ENCODE data around the gene SORL1. TPM values are rescaled to one million over a fixed set of nuclear protein-coding genes. Genes with fewer than 3 reads are reported as not detected.

The SORL1 gene
- total and polyA plus RNA-seq, 2 of the 8 experiments (the other 6 are each of a cell fraction or from before 2014, with no cell fraction given) = 38.1 to 65.5 TPM

GRCh38 chr11:121607341-121607740 lies 155.2 kb downstream of the SORL1 start (continued):
- TF ChIP-seq NRF1 (IDR thresholded peaks at IDR 0.05; ENCODE audit: low read depth, low read length) (no peak), POLR2A (IDR thresholded peaks at IDR 0.05; ENCODE audit: control extremely low read depth in 1 of 2, low read depth in 2 of 2, low read length in 2 of 2) (no peak), ATF3 (IDR thresholded peaks at IDR 0.05; ENCODE audit: insufficient read depth, low read depth, low read length) (no peak), SP1 (IDR thresholded peaks at IDR 0.05; ENCODE audit: low read depth, low read length) (no peak), TAF7 (optimal IDR thresholded peaks at IDR 0.05; ENCODE audit: borderline replicate concordance, low read depth, low read length) (no peak)
- TF ChIP-seq, protein P1, sequence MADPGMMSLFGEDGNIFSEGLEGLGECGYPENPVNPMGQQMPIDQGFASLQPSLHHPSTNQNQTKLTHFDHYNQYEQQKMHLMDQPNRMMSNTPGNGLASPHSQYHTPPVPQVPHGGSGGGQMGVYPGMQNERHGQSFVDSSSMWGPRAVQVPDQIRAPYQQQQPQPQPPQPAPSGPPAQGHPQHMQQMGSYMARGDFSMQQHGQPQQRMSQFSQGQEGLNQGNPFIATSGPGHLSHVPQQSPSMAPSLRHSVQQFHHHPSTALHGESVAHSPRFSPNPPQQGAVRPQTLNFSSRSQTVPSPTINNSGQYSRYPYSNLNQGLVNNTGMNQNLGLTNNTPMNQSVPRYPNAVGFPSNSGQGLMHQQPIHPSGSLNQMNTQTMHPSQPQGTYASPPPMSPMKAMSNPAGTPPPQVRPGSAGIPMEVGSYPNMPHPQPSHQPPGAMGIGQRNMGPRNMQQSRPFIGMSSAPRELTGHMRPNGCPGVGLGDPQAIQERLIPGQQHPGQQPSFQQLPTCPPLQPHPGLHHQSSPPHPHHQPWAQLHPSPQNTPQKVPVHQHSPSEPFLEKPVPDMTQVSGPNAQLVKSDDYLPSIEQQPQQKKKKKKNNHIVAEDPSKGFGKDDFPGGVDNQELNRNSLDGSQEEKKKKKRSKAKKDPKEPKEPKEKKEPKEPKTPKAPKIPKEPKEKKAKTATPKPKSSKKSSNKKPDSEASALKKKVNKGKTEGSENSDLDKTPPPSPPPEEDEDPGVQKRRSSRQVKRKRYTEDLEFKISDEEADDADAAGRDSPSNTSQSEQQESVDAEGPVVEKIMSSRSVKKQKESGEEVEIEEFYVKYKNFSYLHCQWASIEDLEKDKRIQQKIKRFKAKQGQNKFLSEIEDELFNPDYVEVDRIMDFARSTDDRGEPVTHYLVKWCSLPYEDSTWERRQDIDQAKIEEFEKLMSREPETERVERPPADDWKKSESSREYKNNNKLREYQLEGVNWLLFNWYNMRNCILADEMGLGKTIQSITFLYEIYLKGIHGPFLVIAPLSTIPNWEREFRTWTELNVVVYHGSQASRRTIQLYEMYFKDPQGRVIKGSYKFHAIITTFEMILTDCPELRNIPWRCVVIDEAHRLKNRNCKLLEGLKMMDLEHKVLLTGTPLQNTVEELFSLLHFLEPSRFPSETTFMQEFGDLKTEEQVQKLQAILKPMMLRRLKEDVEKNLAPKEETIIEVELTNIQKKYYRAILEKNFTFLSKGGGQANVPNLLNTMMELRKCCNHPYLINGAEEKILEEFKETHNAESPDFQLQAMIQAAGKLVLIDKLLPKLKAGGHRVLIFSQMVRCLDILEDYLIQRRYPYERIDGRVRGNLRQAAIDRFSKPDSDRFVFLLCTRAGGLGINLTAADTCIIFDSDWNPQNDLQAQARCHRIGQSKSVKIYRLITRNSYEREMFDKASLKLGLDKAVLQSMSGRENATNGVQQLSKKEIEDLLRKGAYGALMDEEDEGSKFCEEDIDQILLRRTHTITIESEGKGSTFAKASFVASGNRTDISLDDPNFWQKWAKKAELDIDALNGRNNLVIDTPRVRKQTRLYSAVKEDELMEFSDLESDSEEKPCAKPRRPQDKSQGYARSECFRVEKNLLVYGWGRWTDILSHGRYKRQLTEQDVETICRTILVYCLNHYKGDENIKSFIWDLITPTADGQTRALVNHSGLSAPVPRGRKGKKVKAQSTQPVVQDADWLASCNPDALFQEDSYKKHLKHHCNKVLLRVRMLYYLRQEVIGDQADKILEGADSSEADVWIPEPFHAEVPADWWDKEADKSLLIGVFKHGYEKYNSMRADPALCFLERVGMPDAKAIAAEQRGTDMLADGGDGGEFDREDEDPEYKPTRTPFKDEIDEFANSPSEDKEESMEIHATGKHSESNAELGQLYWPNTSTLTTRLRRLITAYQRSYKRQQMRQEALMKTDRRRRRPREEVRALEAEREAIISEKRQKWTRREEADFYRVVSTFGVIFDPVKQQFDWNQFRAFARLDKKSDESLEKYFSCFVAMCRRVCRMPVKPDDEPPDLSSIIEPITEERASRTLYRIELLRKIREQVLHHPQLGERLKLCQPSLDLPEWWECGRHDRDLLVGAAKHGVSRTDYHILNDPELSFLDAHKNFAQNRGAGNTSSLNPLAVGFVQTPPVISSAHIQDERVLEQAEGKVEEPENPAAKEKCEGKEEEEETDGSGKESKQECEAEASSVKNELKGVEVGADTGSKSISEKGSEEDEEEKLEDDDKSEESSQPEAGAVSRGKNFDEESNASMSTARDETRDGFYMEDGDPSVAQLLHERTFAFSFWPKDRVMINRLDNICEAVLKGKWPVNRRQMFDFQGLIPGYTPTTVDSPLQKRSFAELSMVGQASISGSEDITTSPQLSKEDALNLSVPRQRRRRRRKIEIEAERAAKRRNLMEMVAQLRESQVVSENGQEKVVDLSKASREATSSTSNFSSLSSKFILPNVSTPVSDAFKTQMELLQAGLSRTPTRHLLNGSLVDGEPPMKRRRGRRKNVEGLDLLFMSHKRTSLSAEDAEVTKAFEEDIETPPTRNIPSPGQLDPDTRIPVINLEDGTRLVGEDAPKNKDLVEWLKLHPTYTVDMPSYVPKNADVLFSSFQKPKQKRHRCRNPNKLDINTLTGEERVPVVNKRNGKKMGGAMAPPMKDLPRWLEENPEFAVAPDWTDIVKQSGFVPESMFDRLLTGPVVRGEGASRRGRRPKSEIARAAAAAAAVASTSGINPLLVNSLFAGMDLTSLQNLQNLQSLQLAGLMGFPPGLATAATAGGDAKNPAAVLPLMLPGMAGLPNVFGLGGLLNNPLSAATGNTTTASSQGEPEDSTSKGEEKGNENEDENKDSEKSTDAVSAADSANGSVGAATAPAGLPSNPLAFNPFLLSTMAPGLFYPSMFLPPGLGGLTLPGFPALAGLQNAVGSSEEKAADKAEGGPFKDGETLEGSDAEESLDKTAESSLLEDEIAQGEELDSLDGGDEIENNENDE (IDR thresholded peaks at IDR 0.05; ENCODE audit: insufficient replicate concordance, low read length) = no peak

Measured in H1 (cell line).